HL-60/S4 (cell line): ENCODE data around the gene TMEM131L.
"Not testable (repeated sequence)": the region's sequence is repeated elsewhere in the genome, so short reads cannot be mapped to it uniquely, and the experiment has no call there.

Source experiments
- in situ Hi-C: fragments of 300-500 bp; cut with MboI; formaldehyde crosslinking; loops from 2 replicates; pipeline ENCODE4 v1.14.3; 2022; ENCODE audit warnings: low sequenced_read_pairs

Gene TMEM131L

DNA sequence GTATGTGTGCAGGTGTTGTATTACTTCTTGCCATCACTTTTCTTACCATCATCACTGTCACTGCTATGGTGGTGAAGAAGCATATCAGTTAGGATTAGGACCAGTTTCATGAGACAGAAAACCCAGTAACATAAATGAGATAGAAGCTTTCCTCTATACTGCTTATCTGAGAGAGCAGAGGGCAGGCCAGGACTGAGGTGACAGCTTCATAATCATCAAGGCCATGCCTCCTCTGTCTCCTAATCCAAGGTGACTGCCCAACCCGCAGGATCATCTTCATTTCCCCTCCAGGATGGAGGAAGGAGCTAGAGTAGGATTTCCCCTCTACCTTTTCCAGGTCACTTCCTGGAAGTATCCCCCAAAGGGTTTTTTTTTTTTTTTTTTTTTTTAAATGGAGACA lies 35.4 kb downstream of the TMEM131L start:
- in situ Hi-C loops: no loop called here

- in situ Hi-C loops: no loop called here
These were observed 36.4 kb downstream of the TMEM131L start for GRCh38 chr4:153502584-153502983.

DNA sequence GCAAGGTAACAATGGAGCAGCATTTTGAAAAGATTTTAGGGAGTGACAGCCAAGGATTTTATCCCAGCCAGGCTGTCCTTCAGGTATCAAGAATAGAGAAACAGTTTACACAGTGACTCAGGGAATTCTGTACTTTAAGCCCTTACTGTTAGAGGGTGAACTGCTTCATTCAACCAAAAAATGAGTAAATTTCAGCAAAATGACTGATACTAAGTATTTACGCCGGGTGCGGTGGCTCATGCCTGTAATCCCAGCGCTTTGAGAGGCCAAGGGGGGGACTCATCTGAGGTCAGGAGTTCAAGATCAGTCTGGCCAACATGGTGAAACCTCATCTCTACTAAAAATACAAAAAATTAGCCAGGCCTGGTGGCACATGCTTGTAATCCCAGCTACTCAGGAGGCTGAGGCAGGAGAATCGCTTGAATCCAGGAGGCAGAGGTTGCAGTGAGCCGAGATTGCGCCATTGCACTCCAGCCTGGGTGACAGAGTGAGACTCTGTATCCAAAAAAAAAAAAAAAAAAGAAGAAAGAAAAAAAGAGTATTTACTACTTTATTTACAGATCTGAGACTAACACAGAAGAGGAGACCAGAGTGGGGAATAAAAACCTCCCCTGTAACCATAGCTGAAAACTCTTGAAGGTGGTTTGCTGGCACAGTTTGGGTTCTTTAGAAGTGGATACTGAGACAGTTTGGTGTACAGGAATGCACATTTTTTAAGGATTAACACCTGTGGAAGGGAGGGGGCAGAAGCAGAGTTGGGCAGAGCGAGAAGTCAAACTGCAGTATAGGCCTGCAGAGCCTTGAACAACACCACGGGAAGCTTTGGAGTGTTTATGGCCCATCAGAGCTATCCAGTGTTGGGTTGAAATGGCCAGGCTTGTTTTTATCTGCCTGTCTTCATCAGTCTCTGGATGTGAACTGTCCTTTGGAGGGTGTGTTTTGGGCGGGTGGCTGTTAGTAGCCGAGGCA lies 40.5 kb downstream of the TMEM131L start:
- in situ Hi-C loops: no loop called here

DNA sequence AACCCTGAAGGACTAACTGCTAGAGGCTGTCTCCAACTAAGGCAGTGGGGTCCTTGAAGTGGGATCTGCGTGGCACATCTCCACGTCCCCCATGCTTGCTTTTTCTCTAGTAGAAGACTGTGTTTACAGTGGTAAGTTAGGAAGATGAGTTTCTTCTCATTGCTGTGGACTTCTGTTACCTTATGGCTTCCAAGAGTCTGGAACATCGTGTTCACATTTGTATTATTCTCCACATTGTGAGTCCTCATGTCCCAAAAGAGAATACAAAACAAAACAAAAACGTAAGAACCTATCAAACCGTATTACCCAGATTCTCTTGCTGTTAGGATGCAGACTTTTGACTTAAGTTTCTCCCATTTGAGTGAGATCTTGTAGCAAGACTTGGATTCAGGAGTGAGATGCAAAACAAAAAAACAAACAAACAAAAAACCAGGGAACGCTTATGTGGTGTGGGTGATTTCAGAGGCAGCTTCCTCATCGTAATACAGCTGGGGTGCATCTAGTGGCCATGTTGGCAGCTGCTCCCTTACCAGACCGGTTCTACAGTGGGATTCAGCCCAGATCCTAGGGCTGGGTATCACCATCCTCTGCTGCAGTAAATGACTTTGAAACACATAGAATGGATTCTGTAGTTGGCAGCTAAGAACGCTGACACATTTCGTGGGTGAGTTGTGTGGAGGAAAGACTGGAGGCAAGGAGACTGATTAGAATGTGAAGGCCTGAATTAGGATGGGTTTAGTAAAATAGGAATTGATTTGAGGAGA lies 41.3 kb downstream of the TMEM131L start:
- in situ Hi-C loops: no loop called here

- in situ Hi-C loops: not testable (repeated sequence)
These were observed 43.1 kb downstream of the TMEM131L start for GRCh38 chr4:153509212-153509611.

- in situ Hi-C loops: no loop called here
These were observed 43.6 kb downstream of the TMEM131L start for GRCh38 chr4:153509724-153510123.

GRCh38 chr4:153510252-153511001 lies 44.3 kb downstream of the TMEM131L start:
- in situ Hi-C loops: no loop called here

- in situ Hi-C loops: no loop called here
These were observed 44.9 kb downstream of the TMEM131L start for GRCh38 chr4:153511104-153511503.

- in situ Hi-C loops: no loop called here
These were observed 46.1 kb downstream of the TMEM131L start for GRCh38 chr4:153512162-153512852.

DNA sequence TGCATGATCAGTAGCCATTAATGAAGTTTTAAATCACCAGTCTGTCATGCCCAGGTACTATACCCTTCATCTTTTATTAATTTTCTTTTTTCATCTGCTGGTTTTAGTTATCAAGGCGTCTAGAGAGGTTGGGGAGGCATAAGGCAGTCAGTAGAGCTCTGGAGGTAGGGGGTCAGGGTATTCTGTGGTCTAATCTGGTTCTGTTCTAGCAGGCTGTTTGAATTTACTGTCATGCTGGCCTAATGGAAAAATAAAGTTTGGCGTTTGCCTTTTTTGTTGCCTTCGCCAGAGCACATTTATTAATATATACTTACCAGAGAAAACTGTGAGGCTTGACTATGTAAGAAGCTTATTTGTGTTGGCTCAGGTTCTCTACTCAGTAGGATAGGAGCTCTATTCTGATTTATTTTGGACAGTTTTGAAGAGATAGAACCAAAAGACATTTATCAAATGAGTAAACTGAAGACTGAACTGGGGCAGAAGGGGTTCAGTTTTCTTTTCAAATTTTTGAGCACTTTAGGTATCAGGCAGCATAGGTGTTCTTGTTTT lies 46.9 kb downstream of the TMEM131L start:
- in situ Hi-C loops: no loop called here

- in situ Hi-C loops: no loop called here
These were observed 47.4 kb downstream of the TMEM131L start for GRCh38 chr4:153513596-153513995.

DNA sequence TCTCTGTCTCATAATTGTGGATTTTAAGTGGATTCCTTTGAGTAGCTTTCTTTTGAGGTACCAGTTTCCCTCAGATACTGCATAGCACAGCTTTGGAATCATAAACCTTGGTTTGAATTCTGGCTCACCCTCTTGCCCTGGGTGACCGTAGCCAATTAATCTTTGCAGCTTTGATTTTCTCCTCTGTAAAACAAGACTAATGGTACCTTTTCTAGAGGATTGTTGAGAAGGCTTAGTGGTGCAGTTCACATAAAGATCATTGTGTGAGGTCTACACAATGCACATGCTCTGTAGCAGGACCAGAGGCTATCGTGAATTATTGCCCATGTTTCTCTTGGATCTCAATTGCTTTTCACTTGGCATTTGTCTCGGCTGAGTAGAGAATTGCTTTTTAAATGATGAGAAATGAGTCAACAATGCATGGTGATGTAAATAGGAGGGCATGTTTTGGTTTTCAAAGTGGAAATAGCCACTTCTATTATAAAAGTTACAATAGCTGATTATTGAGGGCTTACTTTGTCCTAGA lies 47.9 kb downstream of the TMEM131L start:
- in situ Hi-C loops: no loop called here

- in situ Hi-C loops: no loop called here
These were observed 48.7 kb downstream of the TMEM131L start for GRCh38 chr4:153514688-153515426.

GRCh38 chr4:153517159-153517558 lies 51.0 kb downstream of the TMEM131L start:
- in situ Hi-C loops: no loop called here

- in situ Hi-C loops: no loop called here
These were observed 51.8 kb downstream of the TMEM131L start for GRCh38 chr4:153518001-153518400.

DNA sequence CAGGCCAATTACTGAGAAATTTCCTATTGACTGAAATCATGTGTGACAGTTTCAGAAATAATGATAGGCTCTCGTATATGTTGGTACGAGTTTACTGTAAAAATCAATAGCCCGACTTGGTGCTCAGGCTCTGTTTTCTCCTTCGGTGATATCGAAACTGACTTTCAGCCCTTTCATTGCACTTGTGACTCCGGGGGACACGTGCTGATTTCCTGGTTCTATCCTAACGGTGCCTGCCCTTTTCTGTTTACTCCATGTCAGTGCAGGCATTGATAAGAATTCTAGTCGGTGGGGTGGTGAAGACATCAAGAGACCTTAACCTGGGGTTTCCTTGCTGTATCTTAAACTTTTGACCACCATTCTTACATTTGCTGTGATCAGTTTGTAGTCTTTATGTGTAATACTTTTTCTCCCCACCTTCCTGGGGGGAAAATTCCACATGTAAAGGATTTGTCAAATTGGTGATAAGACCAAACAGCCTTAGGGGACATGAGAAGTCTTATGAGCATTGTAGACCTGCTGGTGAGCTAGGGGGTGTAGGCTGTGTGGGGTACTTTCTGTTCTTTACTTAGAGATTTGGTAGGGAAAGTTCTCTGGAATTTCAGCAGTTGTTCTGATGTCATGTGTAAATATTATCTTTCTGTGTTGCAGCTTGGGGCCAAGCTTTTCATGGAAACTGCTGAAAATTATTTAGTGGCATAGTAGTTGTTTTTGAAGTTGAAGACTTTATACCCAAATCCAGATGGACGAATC lies 52.7 kb downstream of the TMEM131L start:
- in situ Hi-C loops: no loop called here

DNA sequence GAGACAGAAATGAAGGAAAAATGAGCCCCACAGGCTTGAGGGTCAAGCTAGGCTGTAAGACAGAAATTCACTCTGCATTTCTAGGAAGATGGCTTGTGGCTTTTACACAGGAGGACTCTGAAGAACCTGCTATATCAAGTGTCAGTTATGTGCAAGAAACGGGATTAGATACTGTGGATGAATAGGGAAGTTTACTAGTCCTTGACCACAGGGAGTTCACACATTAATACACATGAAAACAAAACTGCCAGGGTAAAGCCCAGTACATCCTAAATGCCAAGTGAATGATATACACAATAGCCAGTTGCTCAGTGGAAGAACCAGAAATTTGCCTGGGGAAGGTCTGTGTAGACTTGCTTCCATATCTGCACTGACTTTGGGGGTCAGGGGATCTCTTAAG lies 53.5 kb downstream of the TMEM131L start:
- in situ Hi-C loops: no loop called here

- in situ Hi-C loops: no loop called here
These were observed 54.1 kb downstream of the TMEM131L start for GRCh38 chr4:153520227-153520626.
